Measurements from ENCODE around the gene PCNX2. TPM values are rescaled to one million over a fixed set of nuclear protein-coding genes. Genes with fewer than 3 reads are reported as not detected.

PCNX2 gene
- polyA plus RNA-seq, 1 donor (not counting 4 experiments of a cell fraction or from before 2014, with no cell fraction given) = 18.0 TPM

- H3K9me1 ChIP-seq (ENCODE audit: control insufficient read depth, extremely low read depth, insufficient read depth, low read length) = no peaks in the 10 kb centered on the region
- no peak overlapping the region for H2AFZ ChIP-seq (ENCODE audit: control insufficient read depth, low read length)
- no peaks in the 10 kb centered on the region for H4K20me1 ChIP-seq (ENCODE audit: control insufficient read depth, extremely low read depth, insufficient read depth, low read length)
- no peak for TF ChIP-seq EZH2 (IDR thresholded peaks at IDR 0.05; ENCODE audit: low read length)
- no peak for TF ChIP-seq CTCF (optimal IDR thresholded peaks at IDR 0.05 in 1 of 3, IDR thresholded peaks at IDR 0.05 in 1 of 3, conservative IDR thresholded peaks at IDR 0.05 in 1 of 3; ENCODE audit: extremely low read depth in 1 of 3, insufficient read depth in 2 of 3, low read length in 3 of 3)
- H3K36me3 ChIP-seq (ENCODE audit: control insufficient read depth in 2 of 2, extremely low read depth in 1 of 2, insufficient read depth in 2 of 2, low read length in 2 of 2) = peaks cover 8 to 17% of the 10 kb centered on the region in 2 experiments
- no peak overlapping the region for H3K9ac ChIP-seq (ENCODE audit: control insufficient read depth, extremely low read depth, insufficient read depth, low read length)
- H3K4me2 ChIP-seq (ENCODE audit: control insufficient read depth, extremely low read depth, insufficient read depth, low read depth, low read length) = no peak overlapping the region
- no peak overlapping the region for H3K27ac ChIP-seq (ENCODE audit: control insufficient read depth, insufficient read depth, low read length)
- H3K79me2 ChIP-seq (ENCODE audit: control insufficient read depth, insufficient read depth, low read length) = peaks cover 6% of the 10 kb centered on the region
- H3K9me3 ChIP-seq (ENCODE audit: control insufficient read depth, low read depth, low read length) = peaks cover 1% of the 10 kb centered on the region
- DNase-seq (ENCODE audit: low read depth, low spot score) = no peak
- peaks cover 1% of the 10 kb centered on the region for H3K4me1 ChIP-seq (ENCODE audit: control insufficient read depth, extremely low read depth, insufficient read depth, low read length)
- H3K27me3 ChIP-seq (ENCODE audit: control insufficient read depth, extremely low read depth, insufficient read depth, low read length) = no peaks in the 10 kb centered on the region
- no peak overlapping the region for H3K4me3 ChIP-seq (ENCODE audit: control insufficient read depth in 2 of 3, extremely low read depth in 1 of 3, insufficient read depth in 2 of 3, low read depth in 1 of 3, low read length in 3 of 3)
- dilution Hi-C loops (cut with MboI; ENCODE audit: extremely low pct_ligation_motif_present, low sequenced_read_pairs) = no loop called here
- no peak for FAIRE-seq
Observed at GRCh38 chr1:232958067-232958466, 337.5 kb downstream of the PCNX2 start.

DNA sequence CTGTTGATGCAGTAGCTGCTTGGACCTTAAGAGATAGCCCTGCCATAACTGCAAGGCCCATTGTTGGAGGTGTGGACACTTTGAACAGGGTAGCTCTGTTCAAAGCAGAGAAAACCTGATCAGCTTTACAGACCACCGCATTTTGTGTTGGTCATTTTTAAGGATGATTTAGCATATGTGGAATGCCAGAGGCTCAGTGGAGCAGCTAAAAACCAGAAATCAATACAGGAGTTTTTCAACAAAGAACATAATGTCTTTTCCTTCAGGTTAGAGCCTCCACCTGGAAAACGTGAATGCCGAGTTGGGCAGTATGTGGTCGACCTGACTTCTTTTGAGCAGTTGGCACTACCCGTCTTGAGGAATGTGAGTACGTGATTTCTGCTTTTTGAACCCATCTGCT, 339.4 kb downstream of the PCNX2 start:
- no peaks in the 10 kb centered on the region for H4K20me1 ChIP-seq (ENCODE audit: control insufficient read depth, extremely low read depth, insufficient read depth, low read length)
- H3K79me2 ChIP-seq (ENCODE audit: control insufficient read depth, insufficient read depth, low read length) = peaks cover 13% of the 10 kb centered on the region
- no peak overlapping the region for H3K4me3 ChIP-seq (ENCODE audit: control insufficient read depth in 2 of 3, extremely low read depth in 1 of 3, insufficient read depth in 2 of 3, low read depth in 1 of 3, low read length in 3 of 3)
- H3K9me1 ChIP-seq (ENCODE audit: control insufficient read depth, extremely low read depth, insufficient read depth, low read length) = no peaks in the 10 kb centered on the region
- H3K9ac ChIP-seq (ENCODE audit: control insufficient read depth, extremely low read depth, insufficient read depth, low read length) = no peak overlapping the region
- peaks cover 15% of the 10 kb centered on the region for H3K4me1 ChIP-seq (ENCODE audit: control insufficient read depth, extremely low read depth, insufficient read depth, low read length)
- no peak overlapping the region for H3K27ac ChIP-seq (ENCODE audit: control insufficient read depth, insufficient read depth, low read length)
- H3K36me3 ChIP-seq (ENCODE audit: control insufficient read depth in 2 of 2, extremely low read depth in 1 of 2, insufficient read depth in 2 of 2, low read length in 2 of 2) = peaks cover 8 to 17% of the 10 kb centered on the region in 2 experiments
- DNase-seq (ENCODE audit: low read depth, low spot score) = no peak
- no peak for TF ChIP-seq CTCF (optimal IDR thresholded peaks at IDR 0.05 in 1 of 3, IDR thresholded peaks at IDR 0.05 in 1 of 3, conservative IDR thresholded peaks at IDR 0.05 in 1 of 3; ENCODE audit: extremely low read depth in 1 of 3, insufficient read depth in 2 of 3, low read length in 3 of 3)
- TF ChIP-seq EZH2 (IDR thresholded peaks at IDR 0.05; ENCODE audit: low read length) = no peak
- no peaks in the 10 kb centered on the region for H3K27me3 ChIP-seq (ENCODE audit: control insufficient read depth, extremely low read depth, insufficient read depth, low read length)
- dilution Hi-C loops (cut with MboI; ENCODE audit: extremely low pct_ligation_motif_present, low sequenced_read_pairs) = no loop called here
- H2AFZ ChIP-seq (ENCODE audit: control insufficient read depth, low read length) = no peak overlapping the region
- FAIRE-seq = no peak
- H3K4me2 ChIP-seq (ENCODE audit: control insufficient read depth, extremely low read depth, insufficient read depth, low read depth, low read length) = no peak overlapping the region
- peaks cover 1% of the 10 kb centered on the region for H3K9me3 ChIP-seq (ENCODE audit: control insufficient read depth, low read depth, low read length)
